Suprapubic skin (tissue), 4 donors: ENCODE results near the gene GYPC. TPM values are rescaled to one million over a fixed set of nuclear protein-coding genes. Genes with fewer than 3 reads are reported as not detected.
A peak's percentile ranks its signal among the peaks of the same experiment; 100 is the strongest.
"Not testable (repeated sequence)": the region's sequence is repeated elsewhere in the genome, so short reads cannot be mapped to it uniquely, and the experiment has no call there.

Source experiments
- DNase-seq, 2 donors: peaks; one replicate each; pipeline ENCODE4 v3.0.0-alpha.2; 2019; ENCODE audit warnings: low spot score in 2 of 2
- H3K27ac ChIP-seq: fragments of 200-600 bp; sonication (generic); one replicate; pipeline ENCODE4 v1.5.1; 2019
- H3K27me3 ChIP-seq: fragments of 200-600 bp; sonication (generic); one replicate; pipeline ENCODE4 v1.5.1; 2019
- H3K36me3 ChIP-seq: fragments of 200-600 bp; sonication (generic); one replicate; pipeline ENCODE4 v1.5.1; 2019
- H3K4me1 ChIP-seq: fragments of 200-600 bp; sonication (generic); one replicate; pipeline ENCODE4 v1.5.1; 2019
- H3K4me3 ChIP-seq: fragments of 200-600 bp; sonication (generic); one replicate; pipeline ENCODE4 v1.5.1; 2019; ENCODE audit warnings: mild to moderate bottlenecking
- H3K9me3 ChIP-seq: fragments of 200-600 bp; sonication (generic); one replicate; pipeline ENCODE4 v1.5.1; 2019
- EP300 ChIP-seq: sonication (generic); formaldehyde crosslinking; IDR thresholded peaks from one replicate; pipeline ENCODE4 v1.6.1; 2017; ENCODE audit warnings: antibody characterized with exemption
- POLR2A ChIP-seq, 2 donors: fragments of 450-650 bp; IDR thresholded peaks; one replicate each; pipeline ENCODE4 v1.6.1; 2017; ENCODE audit warnings: antibody characterized with exemption in 2 of 2, mild to moderate bottlenecking in 2 of 2, moderate library complexity in 2 of 2
- POLR2AphosphoS5 ChIP-seq, 3 donors: sonication (generic); formaldehyde crosslinking; IDR thresholded peaks; one replicate each; pipeline ENCODE4 v1.6.1; 2017; ENCODE audit warnings: antibody characterized with exemption in 3 of 3
- WGBS: methylation state at CpG from one replicate; pipeline ENCODE4 v1.1.5; 2018; 5-methylcytosine and 5-hydroxymethylcytosine counted together
- total RNA-seq, 4 donors: library from RNA; depleted of rRNA; stranded (reverse); fragments of >200 nt; gene quantifications; one replicate each; pipeline ENCODE4 v1.1.0, GENCODE V29; 2016
- TF ChIP-seq, protein P1 (sequence below), 2 donors: fragments of 200-600 bp in 1 of 2; fragments of 450-650 bp in 1 of 2; sonication (generic) in 1 of 2; IDR thresholded peaks; one replicate each; pipeline ENCODE4 v1.5.1; 2016 to 2019; ENCODE audit warnings: antibody characterized with exemption in 2 of 2, mild to moderate bottlenecking in 1 of 2, moderate library complexity in 1 of 2

GYPC gene
- total RNA-seq, 4 donors from 2014 or later = 21.3 to 43.7 (median 32.1) TPM

- no peaks in the 10 kb centered on the region for H3K4me1 ChIP-seq
- DNase-seq = peak in 1 of 2 donors; percentile 38
- no peak overlapping the region for H3K4me3 ChIP-seq
- TF ChIP-seq EP300 = no peak
- no peak for TF ChIP-seq POLR2AphosphoS5 (IDR thresholded peaks at IDR 0.05)
- no peak for TF ChIP-seq POLR2A (IDR thresholded peaks at IDR 0.05)
- TF ChIP-seq, protein P1, sequence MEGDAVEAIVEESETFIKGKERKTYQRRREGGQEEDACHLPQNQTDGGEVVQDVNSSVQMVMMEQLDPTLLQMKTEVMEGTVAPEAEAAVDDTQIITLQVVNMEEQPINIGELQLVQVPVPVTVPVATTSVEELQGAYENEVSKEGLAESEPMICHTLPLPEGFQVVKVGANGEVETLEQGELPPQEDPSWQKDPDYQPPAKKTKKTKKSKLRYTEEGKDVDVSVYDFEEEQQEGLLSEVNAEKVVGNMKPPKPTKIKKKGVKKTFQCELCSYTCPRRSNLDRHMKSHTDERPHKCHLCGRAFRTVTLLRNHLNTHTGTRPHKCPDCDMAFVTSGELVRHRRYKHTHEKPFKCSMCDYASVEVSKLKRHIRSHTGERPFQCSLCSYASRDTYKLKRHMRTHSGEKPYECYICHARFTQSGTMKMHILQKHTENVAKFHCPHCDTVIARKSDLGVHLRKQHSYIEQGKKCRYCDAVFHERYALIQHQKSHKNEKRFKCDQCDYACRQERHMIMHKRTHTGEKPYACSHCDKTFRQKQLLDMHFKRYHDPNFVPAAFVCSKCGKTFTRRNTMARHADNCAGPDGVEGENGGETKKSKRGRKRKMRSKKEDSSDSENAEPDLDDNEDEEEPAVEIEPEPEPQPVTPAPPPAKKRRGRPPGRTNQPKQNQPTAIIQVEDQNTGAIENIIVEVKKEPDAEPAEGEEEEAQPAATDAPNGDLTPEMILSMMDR (IDR thresholded peaks at IDR 0.05) = no peak
- WGBS = 84% methylated on average over 3 of the region's 3 CpGs
- H3K27ac ChIP-seq = no peak overlapping the region
- no peaks in the 10 kb centered on the region for H3K27me3 ChIP-seq
- H3K36me3 ChIP-seq = no peaks in the 10 kb centered on the region
- no peaks in the 10 kb centered on the region for H3K9me3 ChIP-seq
Measured at GRCh38 chr2:126639276-126639675, 16.7 kb upstream of the GYPC start.

GRCh38 chr2:126641294-126641693 is 14.7 kb upstream of the GYPC start:
- not testable (repeated sequence) for H3K36me3 ChIP-seq, H3K4me1 ChIP-seq, H3K27ac ChIP-seq, H3K4me3 ChIP-seq, H3K27me3 ChIP-seq, H3K9me3 ChIP-seq
- 95% methylated on average over 9 of the region's 9 CpGs for WGBS
- peak in 1 of 2 donors; percentile 16 for DNase-seq

- no peaks in the 10 kb centered on the region for H3K27me3 ChIP-seq
- peak in 1 of 2 donors; percentile 78 for DNase-seq
- H3K4me3 ChIP-seq = no peak overlapping the region
- H3K4me1 ChIP-seq = no peaks in the 10 kb centered on the region
- TF ChIP-seq, protein P1 (IDR thresholded peaks at IDR 0.05) = no peak
- no peak overlapping the region for H3K27ac ChIP-seq
- H3K9me3 ChIP-seq = no peaks in the 10 kb centered on the region
- WGBS = 68% methylated on average over 4 of the region's 4 CpGs
- H3K36me3 ChIP-seq = no peaks in the 10 kb centered on the region
Measured at GRCh38 chr2:126642031-126642430, 13.9 kb upstream of the GYPC start.

DNA sequence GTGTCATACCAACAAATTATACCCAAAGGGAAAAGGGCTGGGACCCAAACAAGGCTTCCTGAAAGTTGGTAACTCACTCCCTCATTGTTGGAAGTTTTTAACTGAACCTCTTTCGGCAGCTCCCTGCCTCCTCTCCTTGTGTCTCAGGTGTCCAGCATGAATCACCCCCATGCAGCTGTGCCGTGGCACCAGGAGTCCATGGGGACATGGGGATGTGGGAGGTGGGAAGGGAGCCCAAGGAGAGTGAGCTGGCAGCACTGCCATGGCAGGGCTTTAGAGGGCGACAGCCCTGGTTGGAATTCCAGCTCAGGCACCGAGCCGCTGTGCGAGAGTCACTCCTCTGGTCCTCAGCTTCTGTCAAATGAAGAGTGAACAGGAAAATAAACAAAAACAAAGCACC is 12.5 kb upstream of the GYPC start:
- DNase-seq = peak in 1 of 2 donors; percentile 48
- TF ChIP-seq EP300 (no peak), POLR2AphosphoS5 (IDR thresholded peaks at IDR 0.05) (no peak), POLR2A (IDR thresholded peaks at IDR 0.05) (no peak)
- TF ChIP-seq, protein P1 (IDR thresholded peaks at IDR 0.05) = no peak
- 82% methylated on average over 6 of the region's 6 CpGs for WGBS

GRCh38 chr2:126643972-126644371 is 12.0 kb upstream of the GYPC start:
- H3K27ac ChIP-seq = no peak overlapping the region
- TF ChIP-seq EP300 (no peak), POLR2A (IDR thresholded peaks at IDR 0.05) (no peak), POLR2AphosphoS5 (IDR thresholded peaks at IDR 0.05) (no peak)
- H3K36me3 ChIP-seq = no peaks in the 10 kb centered on the region
- H3K4me1 ChIP-seq = no peaks in the 10 kb centered on the region
- H3K27me3 ChIP-seq = no peaks in the 10 kb centered on the region
- H3K4me3 ChIP-seq = no peak overlapping the region
- WGBS = 86% methylated on average over 3 of the region's 3 CpGs
- DNase-seq = peak in 1 of 2 donors; percentile 15
- H3K9me3 ChIP-seq = no peaks in the 10 kb centered on the region

More for the DNA sequence above, 12.5 kb upstream of the GYPC start:
- H3K27ac ChIP-seq = no peak overlapping the region
- H3K4me3 ChIP-seq = no peak overlapping the region
- no peaks in the 10 kb centered on the region for H3K4me1 ChIP-seq
- no peaks in the 10 kb centered on the region for H3K27me3 ChIP-seq
- no peaks in the 10 kb centered on the region for H3K36me3 ChIP-seq
- H3K9me3 ChIP-seq = no peaks in the 10 kb centered on the region

DNA sequence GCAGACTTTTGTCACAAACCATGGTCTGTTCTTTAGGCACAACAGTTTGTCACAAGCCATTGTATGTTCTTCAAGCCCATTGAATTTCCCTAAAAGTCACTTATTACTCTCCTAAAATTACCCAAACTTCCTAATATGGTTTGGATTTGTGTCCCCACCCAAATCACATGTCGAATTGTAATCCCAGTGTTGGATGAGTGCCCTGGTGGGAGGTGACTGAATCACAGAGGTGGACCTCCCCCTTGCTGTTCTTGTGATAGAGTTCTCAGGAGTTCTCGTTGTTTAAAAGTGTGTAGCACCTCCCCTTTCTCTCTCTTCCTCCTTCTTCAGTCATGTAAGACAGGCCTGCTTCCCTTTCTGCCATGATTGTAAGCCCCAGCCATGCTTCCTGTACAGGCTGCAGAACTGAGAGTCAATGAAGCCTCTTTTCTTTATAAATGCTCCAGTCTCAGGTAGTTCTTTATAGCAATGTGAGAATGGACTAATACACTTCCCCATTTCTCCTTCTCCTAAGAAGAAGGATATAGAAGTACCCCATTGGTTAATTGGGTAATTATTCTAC is 11.2 kb upstream of the GYPC start:
- H3K27ac ChIP-seq = no peak overlapping the region
- no peak overlapping the region for H3K4me3 ChIP-seq
- H3K36me3 ChIP-seq = no peaks in the 10 kb centered on the region
- TF ChIP-seq, protein P1 (IDR thresholded peaks at IDR 0.05) = no peak
- no peak for TF ChIP-seq EP300
- TF ChIP-seq POLR2A (IDR thresholded peaks at IDR 0.05) = no peak
- TF ChIP-seq POLR2AphosphoS5 (IDR thresholded peaks at IDR 0.05) = no peak
- H3K4me1 ChIP-seq = no peaks in the 10 kb centered on the region
- no peaks in the 10 kb centered on the region for H3K27me3 ChIP-seq
- H3K9me3 ChIP-seq = no peaks in the 10 kb centered on the region
- WGBS = 25% methylated on average over 2 of the region's 2 CpGs
- peak in 1 of 2 donors; percentile 28 for DNase-seq
